GM15510 (cell line): ENCODE results near the gene HERC2.

Source experiments
- POLR2A ChIP-seq: IDR thresholded peaks from 3 replicates; pipeline ENCODE4 v1.6.1; 2011; ENCODE audit warnings: borderline replicate concordance; ENCODE audit not compliant: insufficient read length; ENCODE audit errors: extremely low read depth

HERC2 gene

GRCh38 chr15:28255965-28256364 is 66.0 kb downstream of the HERC2 start:
- TF ChIP-seq POLR2A, result no peak

DNA sequence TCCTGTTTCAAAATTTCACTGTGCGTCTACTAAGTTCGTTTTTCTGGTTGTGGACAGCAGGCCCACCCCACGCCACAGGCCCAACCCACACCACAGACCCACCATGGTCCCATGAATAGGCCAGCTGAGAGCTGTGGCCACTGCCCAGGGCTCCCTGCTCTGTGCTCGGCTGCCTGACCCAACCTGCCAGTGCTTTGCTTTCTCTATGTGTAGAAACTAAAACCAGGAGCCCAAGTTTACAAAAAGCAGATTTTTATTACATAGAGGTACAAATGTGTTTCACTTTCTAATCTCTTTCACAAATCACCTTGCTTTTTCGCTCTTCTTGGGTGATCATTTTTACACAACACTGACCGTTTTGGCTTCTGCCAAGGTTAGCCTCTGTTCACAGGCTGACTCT is 69.1 kb downstream of the HERC2 start:
- no peak for TF ChIP-seq POLR2A

DNA sequence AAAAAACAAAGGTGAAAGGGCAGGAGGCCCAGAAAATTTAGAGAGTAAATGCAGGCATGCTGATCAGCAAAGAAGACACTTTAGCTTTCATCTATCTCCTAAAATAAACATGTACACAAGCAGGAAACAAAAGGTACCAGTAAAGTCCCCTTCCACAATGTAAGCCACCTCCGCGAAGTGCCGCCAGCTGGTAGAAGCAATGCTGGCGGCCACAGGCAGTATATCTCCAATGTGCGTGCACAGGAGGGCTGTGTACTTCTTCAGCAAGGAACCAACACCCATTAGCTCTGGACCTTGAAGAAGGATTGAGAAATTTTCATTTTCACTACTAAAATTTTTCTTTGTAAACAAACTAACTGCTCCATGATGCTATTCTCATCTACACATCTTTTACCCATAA is 75.4 kb downstream of the HERC2 start:
- TF ChIP-seq POLR2A, result no peak

DNA sequence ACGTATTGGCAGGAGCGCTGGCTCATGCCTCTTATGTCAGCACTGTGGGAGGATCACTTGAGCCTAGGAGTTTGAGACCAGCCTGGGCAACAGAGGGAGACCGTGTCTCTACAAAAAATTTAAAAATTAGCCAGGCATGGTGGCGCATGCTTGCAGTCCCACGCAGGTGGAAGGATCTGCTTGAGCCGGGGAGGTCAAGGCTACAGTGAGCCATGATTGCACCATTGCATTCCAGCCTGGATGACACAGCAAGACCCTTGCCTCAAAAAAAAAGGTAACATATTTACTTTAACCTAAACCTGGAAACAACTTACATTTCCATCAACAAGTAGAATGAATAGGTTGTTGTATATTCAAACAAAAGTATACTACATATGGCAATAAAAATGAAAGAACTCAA is 78.1 kb downstream of the HERC2 start:
- TF ChIP-seq POLR2A, result no peak

DNA sequence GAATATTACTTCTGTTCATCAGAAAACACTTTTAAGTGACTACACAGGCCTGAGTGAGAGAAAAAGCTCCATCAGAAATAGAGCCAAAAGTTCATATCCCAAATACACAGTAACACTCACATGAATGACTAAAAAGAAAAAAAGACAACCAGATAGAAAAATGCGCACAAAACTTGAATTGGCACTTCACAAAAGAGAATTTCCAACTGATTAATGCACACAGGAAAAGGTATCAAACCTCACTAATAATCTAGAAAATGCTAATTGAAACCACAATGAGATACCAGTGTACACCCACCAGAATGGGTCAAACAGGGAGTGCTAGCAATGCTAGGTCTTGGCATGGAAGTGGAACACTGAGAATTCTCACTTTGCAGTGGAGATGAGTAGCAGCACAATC is 78.6 kb downstream of the HERC2 start:
- no peak for TF ChIP-seq POLR2A

DNA sequence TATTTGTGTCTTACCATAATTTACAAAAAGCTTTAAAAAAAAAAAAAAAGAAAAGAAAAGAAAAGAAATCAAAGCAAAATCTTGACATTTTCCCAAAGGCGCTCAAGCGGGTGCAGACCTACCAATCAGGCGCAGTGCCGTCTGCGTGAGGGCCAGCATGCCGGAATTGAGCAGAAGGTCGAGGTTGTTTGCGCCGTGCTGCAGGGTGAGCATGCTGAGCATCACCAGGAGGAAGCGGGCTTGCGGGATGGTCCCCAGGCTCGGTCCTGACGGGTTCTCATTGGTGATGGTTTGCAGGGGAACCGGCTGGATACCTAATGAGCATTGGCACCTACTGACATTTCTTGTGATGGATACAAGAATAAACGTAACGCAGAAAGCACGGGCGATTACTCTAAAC is 93.9 kb downstream of the HERC2 start:
- no peak for TF ChIP-seq POLR2A

- TF ChIP-seq POLR2A, result no peak
These were observed 102.9 kb downstream of the HERC2 start for GRCh38 chr15:28219116-28219515.

GRCh38 chr15:28208583-28208982 is 113.4 kb downstream of the HERC2 start:
- no peak for TF ChIP-seq POLR2A

GRCh38 chr15:28192772-28193171 is 129.2 kb downstream of the HERC2 start:
- no peak for TF ChIP-seq POLR2A

DNA sequence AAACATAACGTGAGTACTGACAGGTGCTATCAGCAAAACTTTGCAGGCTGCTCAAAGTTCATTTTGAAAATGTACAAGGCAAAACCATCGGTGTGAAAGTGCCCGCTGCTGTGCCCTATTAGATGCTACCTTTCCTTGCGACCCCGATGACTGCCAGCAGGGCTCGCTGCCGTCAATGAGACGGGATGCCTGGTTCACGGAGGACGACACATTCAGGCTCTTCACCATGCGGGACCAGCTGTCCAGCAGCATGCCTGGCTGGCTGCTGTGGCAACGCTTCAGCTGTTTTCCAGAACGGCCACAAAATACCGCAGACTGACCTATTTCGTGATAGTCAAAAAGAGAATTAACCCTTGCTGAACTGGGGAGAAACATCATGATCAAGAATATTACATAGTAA is 130.1 kb downstream of the HERC2 start:
- no peak for TF ChIP-seq POLR2A

DNA sequence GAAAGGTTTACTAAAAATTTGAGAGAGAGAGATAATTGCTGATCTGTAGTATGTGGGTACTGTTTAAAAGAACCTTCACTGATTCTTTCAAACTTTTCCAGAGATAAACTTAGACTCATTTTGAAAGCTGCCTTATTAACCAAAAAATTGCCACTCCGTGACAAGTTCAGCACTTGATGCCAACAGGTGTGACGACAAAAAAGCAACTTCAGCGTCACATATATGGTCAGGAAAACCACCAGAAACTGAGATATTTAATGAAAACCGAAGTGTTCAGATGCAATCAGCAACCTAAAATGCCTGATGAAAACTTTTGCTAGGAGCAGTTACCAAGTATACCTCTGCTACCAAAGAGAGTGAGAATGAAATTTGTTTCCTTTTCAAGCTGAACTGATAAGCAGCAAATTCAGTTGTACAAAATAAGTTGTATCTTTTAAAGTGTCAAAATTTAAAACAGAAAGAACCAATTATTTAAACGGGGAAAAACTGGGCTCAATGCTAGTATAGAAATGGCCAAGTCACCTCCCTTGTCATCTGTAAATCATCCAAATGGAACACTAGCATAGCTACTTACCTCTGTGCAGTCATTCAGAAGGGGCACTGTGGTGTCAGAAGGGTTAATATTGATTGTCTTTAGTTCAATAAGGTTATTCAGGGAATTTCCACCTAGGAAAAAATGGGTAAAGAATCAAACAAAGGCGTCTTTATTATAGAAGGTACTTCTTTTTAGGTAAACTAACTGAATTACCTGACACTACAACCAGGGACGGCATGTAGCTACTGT is 131.4 kb downstream of the HERC2 start:
- TF ChIP-seq POLR2A, result no peak

DNA sequence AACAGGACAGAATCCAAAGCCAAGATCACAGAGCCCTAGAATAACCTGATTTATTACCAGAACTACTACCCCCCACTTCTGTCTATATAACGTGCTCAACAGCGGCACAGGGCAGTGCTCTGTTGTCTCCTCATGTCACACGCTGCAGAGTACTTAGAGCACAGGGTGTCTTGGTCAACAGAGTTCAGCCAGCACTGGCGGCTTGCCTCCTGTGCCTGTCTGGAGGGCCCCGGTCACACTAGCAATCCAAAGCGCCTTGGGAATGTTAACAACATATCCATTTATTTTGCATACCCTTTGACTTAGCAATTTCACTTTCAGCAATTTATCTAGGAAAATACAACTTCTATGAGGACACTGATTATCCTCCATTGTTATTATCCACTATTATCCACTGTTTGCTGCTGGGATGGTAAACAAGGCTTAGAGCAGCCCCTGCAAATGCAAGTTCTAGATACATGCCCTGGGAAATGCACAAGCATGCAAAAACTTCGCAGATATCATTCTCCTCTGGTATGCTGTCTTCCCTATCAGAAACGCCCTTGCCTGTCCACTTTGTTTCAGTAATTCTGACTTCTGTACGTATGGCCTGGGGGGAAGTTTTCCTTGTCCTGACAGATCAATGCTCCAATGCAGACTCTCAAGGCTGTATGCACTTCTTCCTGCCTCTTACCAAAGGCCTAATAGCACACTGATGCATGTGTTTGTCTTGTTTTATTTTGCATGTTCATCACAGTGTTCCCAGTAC is 136.7 kb downstream of the HERC2 start:
- TF ChIP-seq POLR2A, result no peak

DNA sequence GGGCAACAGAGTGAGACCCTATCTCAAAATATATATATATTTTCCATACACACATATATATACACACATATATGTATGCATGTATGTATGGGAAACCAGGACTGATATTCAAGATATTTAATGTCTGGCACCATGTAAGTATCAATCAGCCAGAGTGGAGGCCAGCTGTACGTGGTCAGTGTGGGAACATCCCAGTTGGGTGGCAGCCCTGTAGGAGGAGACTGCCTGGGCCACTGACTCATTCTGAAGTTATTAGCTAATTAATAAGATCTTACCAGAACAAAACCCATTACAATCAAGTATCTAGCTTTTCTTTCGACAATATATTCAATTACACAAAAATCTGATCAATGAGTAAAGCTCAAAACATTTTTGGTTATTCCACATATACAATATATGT is 137.8 kb downstream of the HERC2 start:
- no peak for TF ChIP-seq POLR2A

DNA sequence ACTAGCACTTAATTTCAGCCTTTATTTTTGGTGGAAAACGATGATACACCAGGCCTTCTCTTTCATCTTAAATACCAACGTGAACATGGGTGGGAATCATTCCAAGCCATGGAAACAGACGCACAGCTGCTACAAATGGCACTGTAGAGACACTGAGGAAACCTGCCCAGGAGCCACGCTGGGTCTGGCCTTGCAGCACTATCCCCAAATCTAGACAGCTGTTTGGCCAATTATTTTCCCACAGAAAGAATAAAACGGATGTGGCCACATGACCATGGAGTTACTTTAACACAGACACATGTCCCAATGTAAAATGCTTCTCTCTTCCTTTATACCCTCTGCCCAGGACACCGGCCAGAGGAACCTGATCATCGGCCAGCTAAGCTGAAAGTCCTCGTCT is 139.2 kb downstream of the HERC2 start:
- no peak for TF ChIP-seq POLR2A

DNA sequence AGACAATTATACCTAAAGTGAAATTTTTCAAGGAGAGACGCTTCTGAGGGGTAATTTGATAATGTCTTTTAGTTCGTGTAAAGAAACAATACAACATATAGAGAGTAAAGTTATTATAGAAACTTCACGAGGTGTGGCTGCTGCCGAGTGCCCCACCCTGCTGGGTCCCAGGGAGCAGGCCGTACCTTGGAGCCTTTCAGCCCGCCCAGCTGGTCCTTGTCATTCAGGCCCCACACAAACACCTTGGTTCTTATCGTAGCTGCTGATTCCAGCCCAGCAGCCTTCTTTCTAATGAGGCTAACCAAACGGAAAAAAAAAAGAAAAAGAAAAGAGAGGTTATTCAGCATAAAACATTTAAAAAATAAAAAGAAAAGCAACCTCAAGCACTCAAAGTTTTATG is 139.8 kb downstream of the HERC2 start:
- TF ChIP-seq POLR2A, result no peak

DNA sequence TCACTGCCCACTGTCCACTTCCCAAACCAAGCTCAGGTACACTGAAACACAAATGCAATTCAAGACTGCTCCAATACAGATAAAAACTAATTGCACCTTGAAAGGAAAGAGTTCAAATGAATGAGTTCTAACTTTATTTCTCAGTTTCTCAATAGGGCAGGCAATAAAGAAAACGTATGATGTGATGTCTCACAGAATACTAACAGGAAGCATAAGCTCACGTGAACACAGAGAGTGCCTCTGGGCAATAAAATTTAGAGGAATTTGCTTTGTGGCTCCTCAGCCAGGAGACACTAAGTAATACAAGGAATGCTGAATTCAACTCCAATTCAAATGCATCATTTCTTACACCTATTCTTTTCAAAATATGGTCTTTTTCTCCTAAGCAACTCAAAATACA is 140.6 kb downstream of the HERC2 start:
- no peak for TF ChIP-seq POLR2A
